GM18951 (cell line): ENCODE data around the gene C2CD4C.
"Not testable (repeated sequence)": the region's sequence is repeated elsewhere in the genome, so short reads cannot be mapped to it uniquely, and the experiment has no call there.

Experiments
- POLR2A ChIP-seq: IDR thresholded peaks from 4 replicates; pipeline ENCODE4 v1.6.1; 2011; ENCODE audit warnings: mild to moderate bottlenecking; ENCODE audit not compliant: insufficient read length, insufficient read depth; ENCODE audit errors: extremely low read depth
- in situ Hi-C: fragments of 300-500 bp; cut with MboI; formaldehyde crosslinking; loops from one replicate; pipeline ENCODE4 v1.12.0; 2022; ENCODE audit warnings: low sequenced_read_pairs, mixed read lengths, inconsistent platforms; ENCODE audit not compliant: unreplicated experiment

The C2CD4C gene, protein sequence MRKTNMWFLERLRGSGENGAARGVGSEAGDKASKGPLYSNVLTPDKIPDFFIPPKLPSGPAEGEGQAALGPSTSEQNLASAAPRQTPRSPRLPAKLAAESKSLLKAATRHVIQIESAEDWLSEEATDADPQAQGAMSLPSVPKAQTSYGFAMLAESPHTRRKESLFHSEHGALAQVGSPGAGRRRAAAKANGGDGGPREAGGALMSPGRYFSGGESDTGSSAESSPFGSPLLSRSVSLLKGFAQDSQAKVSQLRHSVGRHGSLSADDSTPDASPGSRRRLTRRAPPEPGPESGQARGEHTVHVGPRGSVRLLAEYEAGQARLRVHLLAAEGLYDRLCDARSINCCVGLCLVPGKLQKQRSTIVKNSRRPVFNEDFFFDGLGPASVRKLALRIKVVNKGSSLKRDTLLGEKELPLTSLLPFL

DNA sequence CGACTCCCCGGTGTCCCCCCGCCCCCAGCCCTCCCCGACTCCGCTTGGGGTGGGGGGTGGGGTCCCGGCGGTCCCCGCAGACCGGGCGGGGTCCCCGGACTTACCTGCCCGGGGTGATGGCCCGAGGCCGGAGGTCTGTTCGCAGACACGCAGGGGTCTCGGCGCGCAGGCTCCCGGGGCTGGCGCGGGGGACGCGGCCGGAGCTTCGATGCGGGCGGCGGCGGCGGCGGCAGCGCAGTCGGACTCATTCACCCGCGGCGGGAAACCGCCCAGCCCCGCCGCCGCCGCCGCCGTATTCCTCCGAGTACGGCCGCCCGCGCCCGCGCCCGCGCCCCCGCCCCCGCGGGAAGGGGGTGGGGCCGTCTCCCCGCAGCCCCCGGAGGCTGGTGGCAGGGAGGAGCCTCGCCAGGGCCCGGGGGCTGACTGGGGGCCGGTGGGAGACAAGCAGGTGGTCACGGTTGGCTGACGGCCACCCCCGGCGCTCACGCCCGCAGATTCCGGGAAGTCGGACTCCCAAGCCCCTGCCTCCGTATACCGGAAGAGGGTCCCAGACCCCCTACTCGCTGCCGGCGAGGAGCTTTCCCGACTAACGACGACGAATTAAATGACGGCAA, at the start of gene C2CD4C:
TSS of gene C2CD4C (minus strand) at position 246 of the 614 bp plus-strand sequence. CDS start 786 bp downstream, outside the sequence.
- in situ Hi-C loops = no loop called here

GRCh38 chr19:458091-459042, 49.4 kb upstream of the C2CD4C start:
- in situ Hi-C loops = no loop called here
- TF ChIP-seq POLR2A = no peak

More for the DNA sequence above, at the start of gene C2CD4C:
- no peak for TF ChIP-seq POLR2A

DNA sequence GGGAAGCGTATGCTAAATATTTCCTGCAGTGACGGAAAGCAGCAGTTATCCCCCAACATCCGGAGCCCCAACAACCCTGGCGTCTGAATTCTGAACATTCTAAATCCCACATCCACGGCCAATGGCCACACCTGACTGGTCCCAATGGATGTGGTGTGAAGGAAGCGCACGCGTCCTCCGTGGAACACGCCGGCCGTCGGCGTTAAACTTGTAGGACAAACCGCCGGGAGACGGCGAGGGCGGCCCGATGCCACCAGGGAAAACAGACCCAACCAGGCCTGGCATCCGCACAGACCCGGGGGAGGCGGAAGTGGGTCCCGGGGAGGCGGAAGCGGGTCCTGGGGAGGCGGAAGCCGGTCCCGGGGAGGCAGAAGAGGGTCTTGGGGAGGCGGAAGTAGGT, 48.7 kb upstream of the C2CD4C start:
- in situ Hi-C loops = no loop called here
- TF ChIP-seq POLR2A = no peak

DNA sequence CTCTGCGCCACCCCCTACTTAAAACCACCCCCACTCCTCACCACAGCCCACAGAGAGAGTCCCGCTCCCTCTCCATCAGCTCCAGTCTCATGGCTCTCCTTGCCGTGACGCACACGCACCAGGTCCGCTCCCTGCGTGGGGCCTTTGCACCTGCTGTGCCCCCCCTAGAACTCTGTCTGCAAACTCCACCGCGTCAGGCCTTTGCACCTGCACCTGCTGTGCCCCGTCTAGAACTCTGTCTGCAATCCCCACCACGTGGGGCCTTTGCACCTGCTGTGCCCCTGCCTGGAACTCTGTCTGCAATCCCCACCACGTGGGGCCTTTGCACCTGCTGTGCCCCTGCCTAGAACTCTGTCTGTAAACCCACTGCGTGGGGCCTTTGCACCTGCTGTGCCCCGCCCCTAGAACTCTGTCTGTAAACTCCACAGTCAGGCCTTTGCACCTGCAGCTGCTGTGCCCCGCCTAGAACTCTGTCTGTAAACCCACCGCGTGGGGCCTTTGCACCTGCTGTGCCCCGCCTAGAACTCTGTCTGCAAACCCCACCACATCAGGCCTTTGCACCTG, 47.7 kb upstream of the C2CD4C start:
- TF ChIP-seq POLR2A = no peak
- in situ Hi-C loops = no loop called here

GRCh38 chr19:455851-456546, 47.1 kb upstream of the C2CD4C start:
- in situ Hi-C loops = no loop called here
- TF ChIP-seq POLR2A = no peak

- in situ Hi-C loops = no loop called here
- no peak for TF ChIP-seq POLR2A
Measured at GRCh38 chr19:455031-455705, 46.2 kb upstream of the C2CD4C start.

DNA sequence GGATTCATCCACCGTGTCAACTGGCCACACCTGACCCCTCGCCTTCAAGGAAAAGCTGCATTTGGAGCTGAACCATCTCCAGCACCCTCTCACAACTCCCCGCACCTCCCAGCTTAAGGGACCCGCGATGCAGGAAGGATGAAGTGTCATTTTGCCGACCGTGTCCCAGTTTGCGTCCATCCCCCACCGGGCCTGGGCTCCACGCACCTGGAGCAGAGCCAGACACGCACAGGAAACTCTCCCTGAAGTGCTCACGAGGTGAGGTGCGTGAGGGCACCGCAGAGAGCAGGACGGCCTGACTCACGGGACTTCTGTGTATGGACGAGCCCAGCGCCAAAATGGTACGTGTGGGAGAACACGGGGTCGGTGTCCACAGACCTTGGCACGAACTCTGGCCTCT, 44.7 kb upstream of the C2CD4C start:
- TF ChIP-seq POLR2A = no peak
- in situ Hi-C loops = no loop called here

DNA sequence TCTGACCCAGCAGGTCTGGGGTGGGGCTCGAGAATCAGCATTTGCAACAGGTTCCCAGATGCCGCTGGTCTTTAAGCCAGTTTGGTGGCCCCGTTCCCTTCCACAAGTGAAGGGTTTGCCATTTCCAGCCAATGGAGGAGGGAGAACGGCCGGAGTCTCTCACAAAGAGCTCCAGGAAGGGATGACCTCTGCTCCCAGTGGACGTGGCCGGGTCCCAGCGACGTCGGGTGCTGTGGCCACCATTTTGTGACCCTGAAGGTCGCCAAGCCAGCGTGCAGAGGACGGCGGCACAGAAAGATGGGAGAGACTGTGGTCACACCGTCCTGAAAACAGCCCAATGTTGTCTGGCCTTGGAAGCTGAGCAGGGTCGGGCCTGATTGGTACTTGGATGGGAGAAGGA, 43.9 kb upstream of the C2CD4C start:
- in situ Hi-C loops = no loop called here
- TF ChIP-seq POLR2A = no peak

- in situ Hi-C loops = not testable (repeated sequence)
Measured at GRCh38 chr19:450912-451481, 42.0 kb upstream of the C2CD4C start.

- no peak for TF ChIP-seq POLR2A
Measured at GRCh38 chr19:449916-450315, 41.0 kb upstream of the C2CD4C start.

DNA sequence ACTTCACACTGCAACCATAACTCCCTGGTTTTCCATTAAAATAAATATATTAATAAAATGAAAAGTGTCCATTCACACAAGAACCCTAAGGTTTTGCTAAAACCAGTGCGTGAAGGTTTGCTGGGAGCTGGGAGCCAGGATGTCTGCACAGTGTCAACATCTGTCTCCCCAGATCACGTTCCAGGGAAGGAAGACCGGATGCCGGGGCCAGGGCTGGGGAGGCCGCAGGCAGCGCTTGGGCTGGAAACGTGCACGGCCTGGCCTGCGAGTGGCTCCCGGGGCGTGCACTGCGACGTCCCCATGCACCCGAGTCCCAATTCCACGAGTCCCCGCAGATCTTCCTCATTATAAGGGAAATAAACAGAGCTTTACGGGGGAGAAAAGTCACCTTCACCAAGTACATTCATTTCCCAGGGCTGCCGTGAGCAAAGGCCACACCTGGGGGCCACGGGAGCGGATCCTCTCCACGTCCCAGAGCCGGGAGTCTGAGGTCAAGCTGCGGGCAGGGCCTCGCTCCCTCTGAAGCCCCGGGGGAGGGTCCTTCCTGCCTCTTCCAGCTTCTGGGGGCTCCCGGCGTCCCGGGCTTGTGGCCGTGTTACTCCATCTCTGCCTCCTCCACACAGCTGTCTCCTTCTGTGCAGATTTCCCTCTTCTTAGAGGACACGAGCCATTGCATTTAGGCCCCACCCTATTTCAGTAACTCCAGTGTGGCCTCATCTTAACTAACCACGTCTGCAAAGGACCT, 39.0 kb upstream of the C2CD4C start:
- in situ Hi-C loops = no loop called here
- TF ChIP-seq POLR2A = no peak

More at GRCh38 chr19:449916-450315, 41.0 kb upstream of the C2CD4C start:
- in situ Hi-C loops = no loop called here
